Measurements from ENCODE around the gene TMC1.

DNA sequence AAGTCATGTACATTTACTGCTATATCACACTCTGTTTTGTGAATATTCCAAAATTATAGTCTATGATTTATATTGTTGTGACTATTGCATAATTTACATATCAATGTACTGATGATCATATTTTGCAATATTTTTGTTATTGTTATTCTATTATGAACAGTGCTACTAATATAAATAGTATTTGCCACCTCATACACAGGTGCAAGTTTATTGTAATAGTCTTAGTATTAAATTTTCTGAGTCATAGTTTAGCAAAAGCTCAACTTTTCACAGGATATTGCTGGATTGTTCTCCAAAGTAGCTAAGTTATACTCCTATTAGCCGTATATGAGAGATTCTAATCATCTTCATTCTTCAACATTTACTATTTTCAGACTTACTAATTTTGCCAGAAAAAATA lies 124.7 kb downstream of the TMC1 start:
- no peak for TF ChIP-seq ZNF221 (tag by site-specific recombination; IDR thresholded peaks at IDR 0.05; ENCODE audit: borderline replicate concordance)
- TF ChIP-seq, protein P1, sequence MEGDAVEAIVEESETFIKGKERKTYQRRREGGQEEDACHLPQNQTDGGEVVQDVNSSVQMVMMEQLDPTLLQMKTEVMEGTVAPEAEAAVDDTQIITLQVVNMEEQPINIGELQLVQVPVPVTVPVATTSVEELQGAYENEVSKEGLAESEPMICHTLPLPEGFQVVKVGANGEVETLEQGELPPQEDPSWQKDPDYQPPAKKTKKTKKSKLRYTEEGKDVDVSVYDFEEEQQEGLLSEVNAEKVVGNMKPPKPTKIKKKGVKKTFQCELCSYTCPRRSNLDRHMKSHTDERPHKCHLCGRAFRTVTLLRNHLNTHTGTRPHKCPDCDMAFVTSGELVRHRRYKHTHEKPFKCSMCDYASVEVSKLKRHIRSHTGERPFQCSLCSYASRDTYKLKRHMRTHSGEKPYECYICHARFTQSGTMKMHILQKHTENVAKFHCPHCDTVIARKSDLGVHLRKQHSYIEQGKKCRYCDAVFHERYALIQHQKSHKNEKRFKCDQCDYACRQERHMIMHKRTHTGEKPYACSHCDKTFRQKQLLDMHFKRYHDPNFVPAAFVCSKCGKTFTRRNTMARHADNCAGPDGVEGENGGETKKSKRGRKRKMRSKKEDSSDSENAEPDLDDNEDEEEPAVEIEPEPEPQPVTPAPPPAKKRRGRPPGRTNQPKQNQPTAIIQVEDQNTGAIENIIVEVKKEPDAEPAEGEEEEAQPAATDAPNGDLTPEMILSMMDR (tag by site-specific recombination; IDR thresholded peaks at IDR 0.05) = no peak
